Measurements from ENCODE around the gene LRBA. TPM values are rescaled to one million over a fixed set of nuclear protein-coding genes. Genes with fewer than 3 reads are reported as not detected.

LRBA gene
- total and polyA plus RNA-seq, 2 donors (not counting 1 experiment from before 2014, with no cell fraction given): 16.4 to 36.7 TPM

GRCh38 chr4:150305995-150306394 is 709.1 kb downstream of the LRBA start:
- H3K27ac ChIP-seq (ENCODE audit: insufficient read depth, low read length): peak overlapping the region; percentile 21

GRCh38 chr4:150302553-150302952 is 712.5 kb downstream of the LRBA start:
- no peak overlapping the region for H3K4me2 ChIP-seq (ENCODE audit: extremely low read depth, insufficient read depth, low read length)
- H3K27ac ChIP-seq (ENCODE audit: insufficient read depth, low read length): peak overlapping the region; percentile 74
- H3K9ac ChIP-seq (ENCODE audit: insufficient read depth, low read length): no peak overlapping the region
- no peaks in the 10 kb centered on the region for H3K27me3 ChIP-seq (ENCODE audit: control insufficient read depth, insufficient read depth, low read length)
- no peak overlapping the region for H2AFZ ChIP-seq (ENCODE audit: low read length)
- H3K4me1 ChIP-seq (ENCODE audit: control insufficient read depth, extremely low read depth, insufficient read depth, low read length): peaks cover 2% of the 10 kb centered on the region
- no peaks in the 10 kb centered on the region for H3K79me2 ChIP-seq (ENCODE audit: control insufficient read depth, insufficient read depth, low read length)
- TF ChIP-seq, protein P1, sequence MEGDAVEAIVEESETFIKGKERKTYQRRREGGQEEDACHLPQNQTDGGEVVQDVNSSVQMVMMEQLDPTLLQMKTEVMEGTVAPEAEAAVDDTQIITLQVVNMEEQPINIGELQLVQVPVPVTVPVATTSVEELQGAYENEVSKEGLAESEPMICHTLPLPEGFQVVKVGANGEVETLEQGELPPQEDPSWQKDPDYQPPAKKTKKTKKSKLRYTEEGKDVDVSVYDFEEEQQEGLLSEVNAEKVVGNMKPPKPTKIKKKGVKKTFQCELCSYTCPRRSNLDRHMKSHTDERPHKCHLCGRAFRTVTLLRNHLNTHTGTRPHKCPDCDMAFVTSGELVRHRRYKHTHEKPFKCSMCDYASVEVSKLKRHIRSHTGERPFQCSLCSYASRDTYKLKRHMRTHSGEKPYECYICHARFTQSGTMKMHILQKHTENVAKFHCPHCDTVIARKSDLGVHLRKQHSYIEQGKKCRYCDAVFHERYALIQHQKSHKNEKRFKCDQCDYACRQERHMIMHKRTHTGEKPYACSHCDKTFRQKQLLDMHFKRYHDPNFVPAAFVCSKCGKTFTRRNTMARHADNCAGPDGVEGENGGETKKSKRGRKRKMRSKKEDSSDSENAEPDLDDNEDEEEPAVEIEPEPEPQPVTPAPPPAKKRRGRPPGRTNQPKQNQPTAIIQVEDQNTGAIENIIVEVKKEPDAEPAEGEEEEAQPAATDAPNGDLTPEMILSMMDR (conservative IDR thresholded peaks at IDR 0.05 in 1 of 2, IDR thresholded peaks at IDR 0.05 in 1 of 2; ENCODE audit: low read depth in 1 of 2, low read length in 2 of 2): no peak
- TF ChIP-seq EZH2 (IDR thresholded peaks at IDR 0.05; ENCODE audit: low read length, missing control alignments): no peak
- H3K4me3 ChIP-seq (replicated peaks in 1 of 4; ENCODE audit: control extremely low read depth in 1 of 4, insufficient read depth in 1 of 4, low read depth in 3 of 4, low read length in 4 of 4): no peak overlapping the region
- peak; percentile 97 to 98 for DNase-seq (ENCODE audit: low read depth in 2 of 2)
- H3K9me3 ChIP-seq (ENCODE audit: control insufficient read depth, insufficient read depth, low read depth, low read length): no peaks in the 10 kb centered on the region
- no peaks in the 10 kb centered on the region for H3K36me3 ChIP-seq (ENCODE audit: control insufficient read depth, insufficient read depth, low read length)
- H4K20me1 ChIP-seq (ENCODE audit: control insufficient read depth, extremely low read depth, insufficient read depth, low read length): no peaks in the 10 kb centered on the region

More at GRCh38 chr4:150305995-150306394, 709.1 kb downstream of the LRBA start:
- TF ChIP-seq, protein P1 (conservative IDR thresholded peaks at IDR 0.05 in 1 of 2, IDR thresholded peaks at IDR 0.05 in 1 of 2; ENCODE audit: low read depth in 1 of 2, low read length in 2 of 2): no peak
- no peak for TF ChIP-seq EZH2 (IDR thresholded peaks at IDR 0.05; ENCODE audit: low read length, missing control alignments)
- Histone ChIP-seq H4K20me1 (ENCODE audit: control insufficient read depth, extremely low read depth, insufficient read depth, low read length) (no peaks in the 10 kb centered on the region), H3K4me3 (replicated peaks in 1 of 4; ENCODE audit: control extremely low read depth in 1 of 4, insufficient read depth in 1 of 4, low read depth in 3 of 4, low read length in 4 of 4) (no peak overlapping the region), H3K4me1 (ENCODE audit: control insufficient read depth, extremely low read depth, insufficient read depth, low read length) (peaks cover 2% of the 10 kb centered on the region), H3K4me2 (ENCODE audit: extremely low read depth, insufficient read depth, low read length) (peak overlapping the region; percentile 48), H2AFZ (ENCODE audit: low read length) (no peak overlapping the region), H3K9me3 (ENCODE audit: control insufficient read depth, insufficient read depth, low read depth, low read length) (no peaks in the 10 kb centered on the region), H3K27me3 (ENCODE audit: control insufficient read depth, insufficient read depth, low read length) (no peaks in the 10 kb centered on the region), H3K79me2 (ENCODE audit: control insufficient read depth, insufficient read depth, low read length) (no peaks in the 10 kb centered on the region), H3K9ac (ENCODE audit: insufficient read depth, low read length) (no peak overlapping the region), H3K36me3 (ENCODE audit: control insufficient read depth, insufficient read depth, low read length) (no peaks in the 10 kb centered on the region)
- DNase-seq (ENCODE audit: low read depth in 2 of 2): peak; percentile 52 to 81

- no peak overlapping the region for H2AFZ ChIP-seq (ENCODE audit: low read length)
- H3K4me3 ChIP-seq (replicated peaks in 1 of 4; ENCODE audit: control extremely low read depth in 1 of 4, insufficient read depth in 1 of 4, low read depth in 3 of 4, low read length in 4 of 4): no peak overlapping the region
- H3K4me1 ChIP-seq (ENCODE audit: control insufficient read depth, extremely low read depth, insufficient read depth, low read length): peaks cover 2% of the 10 kb centered on the region
- H3K9me3 ChIP-seq (ENCODE audit: control insufficient read depth, insufficient read depth, low read depth, low read length): no peaks in the 10 kb centered on the region
- no peaks in the 10 kb centered on the region for H3K36me3 ChIP-seq (ENCODE audit: control insufficient read depth, insufficient read depth, low read length)
- no peak overlapping the region for H3K4me2 ChIP-seq (ENCODE audit: extremely low read depth, insufficient read depth, low read length)
- no peaks in the 10 kb centered on the region for H3K27me3 ChIP-seq (ENCODE audit: control insufficient read depth, insufficient read depth, low read length)
- H3K9ac ChIP-seq (ENCODE audit: insufficient read depth, low read length): no peak overlapping the region
- no peaks in the 10 kb centered on the region for H4K20me1 ChIP-seq (ENCODE audit: control insufficient read depth, extremely low read depth, insufficient read depth, low read length)
- no peak overlapping the region for H3K27ac ChIP-seq (ENCODE audit: insufficient read depth, low read length)
- no peak for DNase-seq (ENCODE audit: low read depth in 2 of 2)
- TF ChIP-seq, protein P1 (conservative IDR thresholded peaks at IDR 0.05 in 1 of 2, IDR thresholded peaks at IDR 0.05 in 1 of 2; ENCODE audit: low read depth in 1 of 2, low read length in 2 of 2): no peak
- TF ChIP-seq EZH2 (IDR thresholded peaks at IDR 0.05; ENCODE audit: low read length, missing control alignments): no peak
- no peaks in the 10 kb centered on the region for H3K79me2 ChIP-seq (ENCODE audit: control insufficient read depth, insufficient read depth, low read length)
These were observed 715.3 kb downstream of the LRBA start for GRCh38 chr4:150299816-150300215.

Measured in fibroblast of lung (primary cell).